Panc1 (cell line): ENCODE data around the gene CAVIN1. TPM values are rescaled to one million over a fixed set of nuclear protein-coding genes. Genes with fewer than 3 reads are reported as not detected.
A peak's percentile ranks its signal among the peaks of the same experiment; 100 is the strongest.
"Not testable (repeated sequence)": the region's sequence is repeated elsewhere in the genome, so short reads cannot be mapped to it uniquely, and the experiment has no call there.

Experiments
- ATAC-seq: fragments of 200-7000 bp; cut with Tn5 transposase; 2 replicates; pipeline ENCODE4 v1.9.1; 2020; ENCODE audit warnings: mild to moderate bottlenecking, moderate library complexity
- BruUV-seq: library from RNA; stranded (reverse); fragments of 400-500 nt; replicated peaks from 2 replicates; lab custom pipeline; 2021; lab: Mats Ljungman, UMichigan
- CTCF ChIA-PET: fragments of 300-600 bp; sonication (Branson Sonifier 250); formaldehyde crosslinking; loops from one replicate; lab custom pipeline; 2022; ENCODE audit warnings: antibody characterized with exemption; lab: Charles Lee
- POLR2A ChIA-PET: fragments of 300-600 bp; sonication (Branson Sonifier 250); formaldehyde crosslinking; loops from one replicate; lab custom pipeline; 2022; ENCODE audit warnings: antibody characterized with exemption; lab: Charles Lee
- DNase-seq: peaks from one replicate; pipeline ENCODE4 v3.0.0-alpha.2; 2010; ENCODE audit warnings: low read depth, low spot score
- H3K27ac ChIP-seq: 2 replicates; pipeline ENCODE4 v1.5.1; 2011; ENCODE audit warnings: mild to moderate bottlenecking, low read length, inconsistent platforms
- H3K27me3 ChIP-seq: fragments of 200-500 bp; sonication (Bioruptor generic); 2 replicates; pipeline ENCODE4 v1.6.0; 2014; ENCODE audit warnings: low read length, inconsistent platforms; ENCODE audit not compliant: control insufficient read depth, insufficient read depth
- H3K36me3 ChIP-seq: fragments of 200-500 bp; sonication (Bioruptor generic); 2 replicates; pipeline ENCODE4 v1.5.1; 2014; ENCODE audit warnings: inconsistent platforms, mild to moderate bottlenecking, low read length, moderate library complexity; ENCODE audit not compliant: control insufficient read depth, insufficient read depth
- H3K4me1 ChIP-seq: 2 replicates; pipeline ENCODE4 v1.5.1; 2011; ENCODE audit warnings: inconsistent platforms, mild to moderate bottlenecking, low read length, moderate library complexity; ENCODE audit not compliant: control insufficient read depth, insufficient read depth
- H3K4me3 ChIP-seq, 2 experiments: 2 replicates each; pipeline ENCODE4 v1.5.1; 2011 to 2012; ENCODE audit warnings: low read depth in 2 of 2, low read length in 2 of 2, mild to moderate bottlenecking in 2 of 2, inconsistent platforms in 1 of 2, moderate library complexity in 1 of 2
- H3K9me3 ChIP-seq: fragments of 200-500 bp; sonication (Bioruptor generic); 2 replicates; pipeline ENCODE4 v1.5.1; 2014; ENCODE audit warnings: low read depth, mild to moderate bottlenecking, inconsistent platforms, low read length, moderate library complexity; ENCODE audit not compliant: control insufficient read depth, insufficient read depth
- CTCF ChIP-seq: fragments of 450-650 bp; IDR thresholded peaks from 2 replicates; pipeline ENCODE4 v1.5.1; 2017; ENCODE audit warnings: mild to moderate bottlenecking
- POLR2AphosphoS5 ChIP-seq: IDR thresholded peaks from 2 replicates; pipeline ENCODE4 v1.6.1; 2012; ENCODE audit warnings: mild to moderate bottlenecking, low read depth, low read length, moderate library complexity
- REST ChIP-seq, 2 experiments: IDR thresholded peaks; 2 replicates each; pipeline ENCODE4 v1.6.1; 2011 to 2012; ENCODE audit warnings: low read depth in 2 of 2, control low read depth in 1 of 2, low read length in 1 of 2, mild to moderate bottlenecking in 1 of 2, moderate library complexity in 1 of 2; ENCODE audit not compliant: insufficient read depth in 1 of 2
- SIN3A ChIP-seq: IDR thresholded peaks from 2 replicates; pipeline ENCODE4 v1.6.1; 2012; ENCODE audit warnings: low read depth, mild to moderate bottlenecking, low read length, moderate library complexity, borderline replicate concordance; ENCODE audit not compliant: insufficient read depth
- TCF7L2 ChIP-seq: IDR thresholded peaks from 2 replicates; pipeline ENCODE4 v1.6.1; 2011; ENCODE audit warnings: mild to moderate bottlenecking, low read depth, low read length, inconsistent platforms
- in situ Hi-C: cut with HindIII; loops from 2 replicates; pipeline ENCODE4 v1.10.0; 2016; ENCODE audit warnings: low sequenced_read_pairs, low pct_unique_long_range_greater_than_20kb
- intact Hi-C: fragments of 100-400 bp; cut with micrococcal nuclease; formaldehyde crosslinking; loops from one replicate; pipeline ENCODE4 v1.10.0; 2022; ENCODE audit not compliant: unreplicated experiment
- total RNA-seq: library from RNA; stranded (reverse); gene quantifications from one replicate; pipeline ENCODE4 v1.2.1, GENCODE V29; 2021; ENCODE audit not compliant: unreplicated experiment

Gene CAVIN1
- total RNA-seq, 1 experiment from 2014 or later, result 315 TPM

GRCh38 chr17:42399121-42399520, 23.9 kb downstream of the CAVIN1 start:
- no peak for DNase-seq
- H3K4me1 ChIP-seq, result peaks cover 43% of the 10 kb centered on the region
- ChIA-PET CTCF (no interaction called here), POLR2A (interaction anchor here (0.6 to 1.0 kb wide), 2 partner anchors 10 to 24 kb away, joined by 3 read pairs; no protein-coding TSS in a partner anchor)
- no TSS peak for BruUV-seq
- ATAC-seq, result 0 out of 2 replicates have a peak, but pooled peaks have one; percentile 6
- in situ Hi-C loops (no loop called here), intact Hi-C loops (no loop called here)
- peak overlapping the region; percentile 84 for H3K27ac ChIP-seq
- no peak for TF ChIP-seq SIN3A
- no peak for TF ChIP-seq REST (IDR thresholded peaks at IDR 0.05; ENCODE audit: insufficient read depth in 1 of 2, low read depth in 2 of 2, low read length in 1 of 2)
- no peak for TF ChIP-seq POLR2AphosphoS5
- no peak for TF ChIP-seq TCF7L2
- TF ChIP-seq CTCF, result no peak
- H3K4me3 ChIP-seq, result no peak overlapping the region
- no peaks in the 10 kb centered on the region for H3K9me3 ChIP-seq
- H3K36me3 ChIP-seq, result no peaks in the 10 kb centered on the region
- no peaks in the 10 kb centered on the region for H3K27me3 ChIP-seq

- intact Hi-C loops, DNase-seq, H3K9me3 ChIP-seq, H3K27ac ChIP-seq, BruUV-seq, H3K36me3 ChIP-seq, POLR2A ChIA-PET, H3K27me3 ChIP-seq, H3K4me3 ChIP-seq, ATAC-seq, in situ Hi-C loops: not testable (repeated sequence)
- peaks cover 22% of the 10 kb centered on the region for H3K4me1 ChIP-seq
- CTCF ChIA-PET, result interaction anchor here (0.7 kb wide), 1 partner anchor 141 kb away, joined by 3 read pairs; the partner anchor contains the start of gene NAGLU
Measured at GRCh38 chr17:42395601-42396000, 27.5 kb downstream of the CAVIN1 start.

- ChIA-PET POLR2A (no interaction called here), CTCF (no interaction called here)
- Histone ChIP-seq H3K9me3 (no peaks in the 10 kb centered on the region), H3K4me3 (no peak overlapping the region), H3K36me3 (no peaks in the 10 kb centered on the region), H3K27ac (peak overlapping the region; percentile 17; the same call in 1 of the 2 replicates), H3K4me1 (peaks cover 21% of the 10 kb centered on the region), H3K27me3 (no peaks in the 10 kb centered on the region)
- DNase-seq, result no peak
- intact Hi-C loops (no loop called here), in situ Hi-C loops (no loop called here)
- no peak for ATAC-seq
- BruUV-seq, result no TSS peak
- TF ChIP-seq SIN3A (no peak), TCF7L2 (no peak), POLR2AphosphoS5 (no peak)
Measured at GRCh38 chr17:42394838-42395237, 28.2 kb downstream of the CAVIN1 start.
